AG10803 (cell line): ENCODE results near the gene FER.
A peak's percentile ranks its signal among the peaks of the same experiment; 100 is the strongest.

Experiments used
- DNase-seq: peaks from one replicate; pipeline ENCODE4 v3.0.0; 2010; ENCODE audit warnings: low read depth
- H3K4me3 ChIP-seq: 2 replicates; pipeline ENCODE4 v1.5.1; 2011; ENCODE audit warnings: mild to moderate bottlenecking, low read length, control low read depth
- TF ChIP-seq, protein P1 (sequence below): conservative IDR thresholded peaks from 2 replicates; pipeline ENCODE4 v1.5.1; 2011; ENCODE audit warnings: mild to moderate bottlenecking, low read length, control low read depth, inconsistent platforms

The FER gene

GRCh38 chr5:109062664-109063063 lies 315.0 kb downstream of the FER start:
- DNase-seq = peak; percentile 66
- TF ChIP-seq, protein P1, sequence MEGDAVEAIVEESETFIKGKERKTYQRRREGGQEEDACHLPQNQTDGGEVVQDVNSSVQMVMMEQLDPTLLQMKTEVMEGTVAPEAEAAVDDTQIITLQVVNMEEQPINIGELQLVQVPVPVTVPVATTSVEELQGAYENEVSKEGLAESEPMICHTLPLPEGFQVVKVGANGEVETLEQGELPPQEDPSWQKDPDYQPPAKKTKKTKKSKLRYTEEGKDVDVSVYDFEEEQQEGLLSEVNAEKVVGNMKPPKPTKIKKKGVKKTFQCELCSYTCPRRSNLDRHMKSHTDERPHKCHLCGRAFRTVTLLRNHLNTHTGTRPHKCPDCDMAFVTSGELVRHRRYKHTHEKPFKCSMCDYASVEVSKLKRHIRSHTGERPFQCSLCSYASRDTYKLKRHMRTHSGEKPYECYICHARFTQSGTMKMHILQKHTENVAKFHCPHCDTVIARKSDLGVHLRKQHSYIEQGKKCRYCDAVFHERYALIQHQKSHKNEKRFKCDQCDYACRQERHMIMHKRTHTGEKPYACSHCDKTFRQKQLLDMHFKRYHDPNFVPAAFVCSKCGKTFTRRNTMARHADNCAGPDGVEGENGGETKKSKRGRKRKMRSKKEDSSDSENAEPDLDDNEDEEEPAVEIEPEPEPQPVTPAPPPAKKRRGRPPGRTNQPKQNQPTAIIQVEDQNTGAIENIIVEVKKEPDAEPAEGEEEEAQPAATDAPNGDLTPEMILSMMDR = no peak
- H3K4me3 ChIP-seq = no peak overlapping the region

- TF ChIP-seq, protein P1 = no peak
- DNase-seq = peak; percentile 85
- no peak overlapping the region for H3K4me3 ChIP-seq
These were observed 315.5 kb downstream of the FER start for GRCh38 chr5:109063223-109063622.

GRCh38 chr5:109076741-109077140 lies 329.0 kb downstream of the FER start:
- no peak for DNase-seq
- TF ChIP-seq, protein P1 = no peak
- H3K4me3 ChIP-seq = no peak overlapping the region

DNA sequence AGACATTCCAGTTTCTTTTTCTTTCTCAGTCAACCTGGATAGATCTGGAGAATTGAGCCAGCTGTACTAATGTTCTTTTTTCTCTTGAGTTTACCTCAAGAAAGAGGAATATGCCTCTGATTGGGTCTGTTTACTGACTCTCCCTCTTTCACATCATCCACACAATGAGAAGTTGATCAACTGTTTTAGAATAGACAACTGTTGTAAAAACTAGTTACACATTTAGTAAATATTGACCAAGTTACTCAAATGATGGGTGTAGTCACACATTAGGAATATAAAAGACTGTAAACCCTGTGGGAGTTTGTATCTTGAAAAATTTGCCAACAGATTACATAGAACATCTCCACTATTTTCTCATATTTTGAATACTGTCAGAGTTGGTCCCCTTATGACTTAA lies 330.8 kb downstream of the FER start:
- TF ChIP-seq, protein P1 = no peak
- DNase-seq = no peak
- no peak overlapping the region for H3K4me3 ChIP-seq

- no peak overlapping the region for H3K4me3 ChIP-seq
- no peak for DNase-seq
- TF ChIP-seq, protein P1 = no peak
These were observed 332.8 kb downstream of the FER start for GRCh38 chr5:109080481-109080880.

DNA sequence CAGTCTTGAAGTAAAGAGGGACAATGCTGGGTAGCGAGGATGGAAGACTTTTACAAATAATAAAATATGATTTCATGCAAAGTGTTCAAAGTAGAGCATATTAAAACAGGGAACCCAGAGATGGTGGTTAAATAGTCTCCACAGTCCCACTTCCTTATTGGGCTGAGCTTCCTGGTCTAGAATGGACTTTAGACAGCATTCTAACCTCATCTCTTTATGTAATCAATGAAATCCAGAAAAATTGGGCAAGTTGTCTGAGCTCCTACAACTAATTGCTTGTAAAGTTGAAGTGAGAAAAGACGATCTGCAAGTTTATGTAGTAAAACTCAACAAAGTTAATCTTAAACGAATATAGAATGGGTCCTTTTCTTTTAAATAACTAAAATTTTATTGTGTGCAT lies 333.2 kb downstream of the FER start:
- no peak overlapping the region for H3K4me3 ChIP-seq
- no peak for DNase-seq
- TF ChIP-seq, protein P1 = no peak

DNA sequence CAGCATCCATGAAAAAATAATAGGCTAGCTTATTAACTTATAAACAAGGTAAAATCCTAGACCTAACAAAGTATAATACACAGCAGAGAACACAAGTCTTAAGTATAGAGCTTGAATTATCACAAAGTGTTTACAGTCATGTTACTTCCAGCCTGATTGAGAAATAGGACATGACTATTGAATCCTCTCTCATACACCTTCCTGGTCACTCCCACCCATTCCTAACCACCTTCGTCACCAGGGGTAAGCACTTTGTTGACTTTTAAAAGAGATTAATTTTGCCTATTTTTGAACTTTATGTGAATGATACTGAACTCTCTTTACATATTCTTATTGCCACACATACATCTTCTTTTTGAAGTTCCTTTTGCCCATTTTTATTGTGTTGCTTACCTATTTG lies 336.2 kb downstream of the FER start:
- TF ChIP-seq, protein P1 = no peak
- H3K4me3 ChIP-seq = no peak overlapping the region
- no peak for DNase-seq
